COLO668 (cell line): Measurements from ENCODE around the gene ZC3H10.

Experiments
- DNase-seq: peaks from one replicate; lab custom pipeline; 2025; ENCODE audit not compliant: unreplicated experiment; lab: John Stamatoyannopoulos, UW

Gene ZC3H10

GRCh38 chr12:56164345-56164729, 46.3 kb downstream of the ZC3H10 start:
- DNase-seq, result no peak

- DNase-seq, result no peak
Measured at GRCh38 chr12:56165369-56165768, 47.3 kb downstream of the ZC3H10 start.

- DNase-seq, result no peak
Measured at GRCh38 chr12:56169229-56169759, 51.2 kb downstream of the ZC3H10 start.

GRCh38 chr12:56172839-56173238, 54.8 kb downstream of the ZC3H10 start:
- DNase-seq, result no peak
